GM21515 (cell line): ENCODE measurements around the gene ITGAD.
"Not testable (repeated sequence)": the region's sequence is repeated elsewhere in the genome, so short reads cannot be mapped to it uniquely, and the experiment has no call there.

Source experiments
- ATAC-seq: cut with Tn5 transposase; IDR thresholded peaks from one replicate; pipeline ENCODE4 v1.9.1; 2021; ENCODE audit not compliant: unreplicated experiment

Gene ITGAD

GRCh38 chr16:31429796-31430195 lies 36.7 kb downstream of the ITGAD start:
- ATAC-seq: no peak

- ATAC-seq: no peak
Observed at GRCh38 chr16:31430380-31431052, 37.4 kb downstream of the ITGAD start.

DNA sequence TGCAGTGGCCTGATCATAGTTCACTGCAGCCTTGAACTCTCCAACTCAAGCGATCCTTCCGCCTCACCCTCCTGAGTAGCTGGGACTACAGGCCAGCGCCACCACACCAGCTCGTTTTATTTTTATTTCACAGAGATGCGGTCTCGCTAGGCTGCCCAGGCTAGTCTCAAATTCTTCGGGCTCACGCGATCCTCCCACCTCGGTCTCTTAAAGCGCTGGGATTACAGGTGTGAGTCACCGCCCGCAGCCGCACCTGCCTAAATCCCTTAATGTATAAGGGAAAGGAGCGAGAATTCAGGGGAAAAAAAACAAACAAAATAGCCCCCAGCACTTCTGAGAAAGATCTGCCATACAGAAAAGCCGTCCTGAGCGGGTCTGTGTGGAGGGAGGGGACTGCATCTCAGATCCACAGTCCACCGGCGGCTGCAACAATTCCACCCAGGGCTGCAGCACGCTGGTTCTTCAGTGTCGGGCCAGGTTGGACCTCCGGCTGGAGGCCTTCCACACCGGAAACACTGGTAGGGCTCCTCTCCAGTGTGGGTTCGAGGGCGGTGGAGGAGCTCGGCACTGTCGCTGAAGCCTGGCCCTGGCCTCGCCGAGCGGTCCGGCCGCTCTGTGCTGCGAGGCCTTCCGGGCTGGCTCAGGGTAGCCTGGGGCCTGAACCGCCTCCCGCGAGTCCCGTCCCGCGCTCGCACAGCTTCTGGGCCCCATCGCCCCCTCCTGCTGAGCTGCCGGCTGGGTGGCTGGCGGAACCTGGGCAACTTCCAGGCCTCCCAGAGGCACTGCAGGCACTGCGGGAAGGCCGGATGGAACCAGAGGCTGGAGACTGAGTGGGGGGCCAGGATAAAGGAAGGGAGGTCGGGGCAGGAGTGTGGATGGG lies 42.4 kb downstream of the ITGAD start:
- ATAC-seq: no peak

GRCh38 chr16:31436221-31437045 lies 43.3 kb downstream of the ITGAD start:
- ATAC-seq: no peak

DNA sequence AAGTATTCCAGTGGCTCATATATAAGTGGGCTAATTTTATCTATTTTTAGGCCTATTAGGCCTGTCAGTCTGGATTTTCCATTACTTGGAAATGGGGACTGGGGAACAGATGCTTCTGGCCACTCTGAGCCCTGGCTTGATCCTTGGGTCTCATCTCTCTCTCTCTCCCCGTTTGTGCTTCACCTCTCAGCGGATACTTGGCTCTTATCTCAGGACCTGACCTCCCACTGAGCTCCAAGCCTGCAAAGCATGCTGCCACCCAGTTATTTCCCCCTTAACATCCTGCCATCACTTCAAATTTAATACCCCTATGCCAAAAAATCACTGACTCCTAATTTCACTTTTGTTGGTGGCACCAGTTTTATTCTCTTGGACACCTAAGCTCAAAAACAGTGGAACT lies 45.3 kb downstream of the ITGAD start:
- no peak for ATAC-seq

- not testable (repeated sequence) for ATAC-seq
Observed at GRCh38 chr16:31439023-31439422, 45.9 kb downstream of the ITGAD start.

GRCh38 chr16:31439519-31439918 lies 46.4 kb downstream of the ITGAD start:
- ATAC-seq: no peak

DNA sequence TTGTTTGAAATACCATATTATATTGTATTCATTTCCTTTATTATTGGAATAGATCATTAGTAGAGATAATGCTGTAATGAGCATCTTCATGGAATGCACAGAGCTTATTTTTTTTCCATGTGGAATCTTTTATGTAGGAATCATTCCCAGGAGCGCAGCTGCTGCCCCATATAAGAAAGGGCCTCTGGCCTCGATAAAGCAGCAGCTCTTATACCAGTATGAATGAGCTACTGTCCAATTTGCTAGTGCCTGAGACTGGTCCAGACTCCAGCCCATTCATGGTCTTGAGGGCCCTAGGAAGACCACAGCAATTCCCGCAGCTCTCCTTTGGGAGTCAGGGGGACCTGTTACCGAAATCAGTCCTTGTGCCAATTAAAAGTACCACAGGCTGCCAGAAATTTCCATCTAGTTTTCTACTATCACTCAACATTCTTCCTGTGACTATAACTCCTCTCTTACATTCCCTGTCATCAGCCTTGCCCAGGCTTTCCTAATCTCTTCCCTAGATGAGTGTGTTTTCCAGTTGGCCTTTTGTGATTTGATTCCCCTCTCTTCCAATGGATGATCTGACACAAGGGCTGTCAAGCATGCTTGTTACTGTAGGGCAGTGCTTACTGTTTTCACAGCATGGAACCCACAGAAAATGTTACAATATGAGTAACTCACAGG lies 47.5 kb downstream of the ITGAD start:
- no peak for ATAC-seq

- no peak for ATAC-seq
Observed at GRCh38 chr16:31441956-31442355, 48.8 kb downstream of the ITGAD start.

GRCh38 chr16:31445931-31446330 lies 52.8 kb downstream of the ITGAD start:
- ATAC-seq: not testable (repeated sequence)

- no peak for ATAC-seq
Observed at GRCh38 chr16:31451201-31451600, 58.1 kb downstream of the ITGAD start.

DNA sequence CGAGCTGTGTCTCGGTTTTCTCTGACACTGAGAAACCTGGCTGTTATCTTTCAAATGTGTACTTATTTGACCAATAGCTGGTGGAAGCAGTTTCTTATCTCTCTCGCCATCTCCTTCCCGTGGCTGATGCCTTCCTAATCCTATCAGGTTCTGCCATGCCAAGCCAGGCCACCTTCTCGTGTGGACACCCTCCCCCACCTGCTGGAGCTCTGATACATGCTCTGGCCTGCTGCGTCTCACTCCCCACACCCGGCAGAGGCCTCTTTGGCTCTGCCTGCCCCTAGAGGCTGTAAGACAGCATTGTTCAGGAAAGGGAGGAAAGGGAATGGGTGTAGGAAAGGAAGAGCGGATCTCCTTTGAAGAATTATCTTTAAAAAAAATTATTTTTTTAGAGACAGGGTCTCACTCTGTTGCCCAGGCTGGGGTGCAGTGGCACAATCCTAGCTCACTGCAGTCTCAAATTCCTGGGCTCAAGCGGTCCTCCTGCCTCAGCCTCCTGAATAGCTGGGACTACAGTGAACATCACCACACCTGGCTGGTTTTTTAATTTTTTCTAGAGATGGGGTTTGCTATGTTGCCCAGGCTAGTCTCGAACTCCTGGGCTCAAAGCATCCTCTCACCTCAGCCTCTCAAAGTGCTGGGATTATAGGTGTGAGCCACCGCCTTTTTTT lies 58.7 kb downstream of the ITGAD start:
- ATAC-seq: no peak

GRCh38 chr16:31452631-31453106 lies 59.5 kb downstream of the ITGAD start:
- ATAC-seq: no peak

- ATAC-seq: no peak
Observed at GRCh38 chr16:31453255-31454204, 60.4 kb downstream of the ITGAD start.

DNA sequence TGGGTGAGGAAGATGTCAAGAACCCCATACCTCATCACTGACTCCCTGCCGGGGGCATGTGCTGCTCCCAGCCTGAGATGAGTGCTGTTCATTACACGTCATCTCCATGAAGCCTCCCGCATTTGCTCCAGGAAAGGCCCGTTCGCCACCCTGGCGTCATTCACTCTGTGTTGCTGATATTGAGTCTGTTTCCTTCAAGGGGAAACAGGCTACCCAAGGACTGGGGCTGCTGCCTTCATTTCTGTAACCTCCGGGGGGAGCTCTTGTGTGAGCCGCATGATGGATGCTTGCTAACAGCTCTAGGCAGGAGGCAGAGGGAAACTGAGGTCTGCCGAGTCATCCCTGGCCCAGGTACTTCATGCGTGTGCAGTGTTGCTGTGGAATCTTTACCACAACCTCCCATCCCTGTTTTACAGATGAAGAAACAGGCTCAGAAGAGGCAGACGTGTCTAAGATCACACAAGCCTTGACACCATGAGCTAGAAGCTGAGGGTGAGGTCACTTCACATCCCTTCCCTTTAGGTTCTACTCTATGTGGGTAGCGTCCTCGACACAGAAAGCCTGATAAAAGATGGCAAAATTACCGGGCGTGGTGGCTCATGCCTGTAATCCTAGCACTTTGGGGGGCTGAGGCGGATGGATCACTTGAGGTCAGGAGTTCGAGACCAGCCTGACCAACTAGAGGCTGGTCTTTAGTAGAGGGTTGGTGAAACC lies 62.6 kb downstream of the ITGAD start:
- no peak for ATAC-seq

GRCh38 chr16:31456988-31457360 lies 63.8 kb downstream of the ITGAD start:
- no peak for ATAC-seq

DNA sequence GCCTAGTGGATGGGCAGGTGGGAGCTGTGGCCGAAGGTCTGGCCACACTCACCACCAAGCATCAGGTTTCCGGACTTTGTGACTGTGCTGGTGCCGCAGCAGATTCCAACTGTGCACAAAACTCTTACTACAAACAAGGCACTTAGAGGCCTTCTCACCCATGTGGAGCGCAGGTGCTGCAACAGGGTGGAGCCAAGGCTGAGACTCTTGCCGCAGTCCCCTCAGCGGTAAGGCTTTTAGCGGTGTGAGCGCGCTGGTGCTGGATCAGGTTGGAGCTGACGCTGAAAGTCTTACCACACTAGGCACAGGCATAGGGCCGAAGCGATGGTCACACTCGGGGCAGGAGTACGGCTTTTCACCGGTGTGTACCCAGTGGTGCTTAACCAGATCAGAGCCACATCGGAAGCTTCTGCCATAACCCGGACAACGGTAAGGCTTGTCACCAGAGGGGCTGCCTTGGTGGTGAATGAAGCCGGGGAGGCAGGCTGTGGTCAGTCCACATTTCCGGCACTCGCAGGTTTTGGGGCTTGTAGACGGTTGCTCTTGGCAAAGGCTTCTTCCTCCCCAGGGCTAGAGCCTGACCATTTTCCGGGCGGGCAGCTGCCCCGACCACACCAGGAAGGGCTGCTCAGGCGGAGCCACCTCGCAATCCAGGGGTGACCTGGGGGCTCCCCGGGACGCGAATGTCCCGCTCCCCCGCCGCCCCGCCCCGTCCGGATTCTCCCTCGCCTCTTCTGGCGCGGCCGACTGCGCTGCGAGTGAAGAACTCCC lies 65.1 kb downstream of the ITGAD start:
- ATAC-seq: peak; percentile 11
